Activated CD4-positive, alpha-beta T cell treated with anti-CD3 and anti-CD28 coated beads for 36 hours (primary cell): ENCODE measurements around the gene BCAP29. TPM values are rescaled to one million over a fixed set of nuclear protein-coding genes. Genes with fewer than 3 reads are reported as not detected.

Source experiments
- ATAC-seq: fragments of 200-7000 bp; cut with Tn5 transposase; one replicate; pipeline ENCODE4 v1.10.0; 2021; ENCODE audit warnings: mild to moderate bottlenecking, moderate library complexity
- CTCF ChIA-PET: fragments of 350-600 bp; sonication (Branson Sonifier 250); formaldehyde crosslinking; loops from one replicate; lab custom pipeline; 2021; ENCODE audit warnings: antibody characterized with exemption; lab: Charles Lee
- POLR2A ChIA-PET: fragments of 350-600 bp; sonication (Branson Sonifier 250); formaldehyde crosslinking; loops from one replicate; lab custom pipeline; 2021; ENCODE audit warnings: antibody characterized with exemption, inconsistent platforms; lab: Charles Lee
- DNase-seq: peaks from one replicate; pipeline ENCODE4 v3.0.0-alpha.2; 2020
- H3K27ac Mint-ChIP-seq: one replicate; pipeline ENCODE4 v1.8.0; 2021; ENCODE audit warnings: mixed read lengths
- H3K27me3 Mint-ChIP-seq: one replicate; pipeline ENCODE4 v1.8.0; 2021; ENCODE audit warnings: mixed read lengths
- H3K36me3 Mint-ChIP-seq: one replicate; pipeline ENCODE4 v1.8.0; 2021; ENCODE audit warnings: low read depth, mixed read lengths
- H3K4me1 Mint-ChIP-seq: one replicate; pipeline ENCODE4 v1.8.0; 2021; ENCODE audit warnings: mixed read lengths
- H3K4me3 Mint-ChIP-seq: one replicate; pipeline ENCODE4 v1.8.0; 2021; ENCODE audit warnings: mild to moderate bottlenecking, moderate library complexity, mixed read lengths
- H3K9me3 Mint-ChIP-seq: one replicate; pipeline ENCODE4 v1.8.0; 2021; ENCODE audit warnings: low read depth, mixed read lengths
- intact Hi-C, 2 experiments: fragments of 100-400 bp; cut with DNase I in 1 of 2; cut with micrococcal nuclease in 1 of 2; formaldehyde crosslinking; loops; one replicate each; pipeline versions ENCODE4 v1.14.2 to v1.15.1; 2022 to 2024; cut with DNase I, micrococcal nuclease
- total RNA-seq, 2 experiments: library from RNA; stranded (reverse); gene quantifications; one replicate each; pipeline ENCODE4 v1.2.3, GENCODE V29; 2021

BCAP29 gene
- total RNA-seq, 2 experiments from 2014 or later = 31.4 to 38.8 TPM

DNA sequence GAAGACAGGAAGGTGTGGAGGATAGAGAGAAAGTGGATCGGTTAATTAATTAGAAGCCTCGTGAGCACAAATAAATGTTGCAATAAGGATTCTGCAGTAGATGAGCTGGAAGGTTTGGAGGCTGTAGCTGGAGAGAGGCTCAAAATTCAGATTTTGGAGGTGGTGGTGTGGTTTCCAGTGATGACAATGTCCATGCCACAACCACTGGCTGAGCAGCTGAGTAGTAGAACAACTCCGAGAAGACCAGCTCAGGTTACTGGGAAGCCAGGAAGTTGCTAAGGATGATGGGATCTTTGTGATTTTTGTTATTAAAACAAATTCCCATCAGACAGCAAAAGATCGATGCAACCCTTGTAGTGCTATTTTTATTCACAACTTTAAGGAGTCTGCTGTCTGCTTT lies 88.2 kb downstream of the BCAP29 start:
- Mint-ChIP-seq H3K27ac (no peak overlapping the region), H3K36me3 (no peaks in the 10 kb centered on the region), H3K4me3 (no peak overlapping the region), H3K9me3 (no peaks in the 10 kb centered on the region), H3K27me3 (peaks cover 11% of the 10 kb centered on the region), H3K4me1 (peaks cover 7% of the 10 kb centered on the region)
- POLR2A ChIA-PET = no interaction called here
- intact Hi-C loops = loop anchor here in 1 of 2 experiments (10.0 kb wide), 2 partner anchors 147 to 193 kb away; partner anchors contain the start of gene GPR22
- CTCF ChIA-PET = interaction anchor here (0.6 kb wide), 1 partner anchor 45 kb away, joined by 3 read pairs; no protein-coding TSS in a partner anchor
- ATAC-seq = no peak
- DNase-seq = peak; percentile 14

Other genes with a start within 250 kb of the BCAP29 start
- not detected for gene GPR22, start 110.2 kb upstream of the BCAP29 start, total RNA-seq
- gene COG5, start 16.3 kb upstream of the BCAP29 start, total RNA-seq = 10 to 100 TPM; 34.1 to 35.5 TPM
- gene DUS4L, start 16.3 kb upstream of the BCAP29 start, total RNA-seq = 10 to 100 TPM; 12.8 to 13.3 TPM
- gene SLC26A4, start 80.6 kb downstream of the BCAP29 start, total RNA-seq = 1 to 10 TPM; 1.5 to 2.1 TPM
- gene CBLL1, start 163.9 kb downstream of the BCAP29 start, total RNA-seq = 10 to 100 TPM; 36.9 to 57.9 TPM
- gene SLC26A3, start 223.0 kb downstream of the BCAP29 start, total RNA-seq = not detected